ENCODE results near the gene DHRSX. TPM values are rescaled to one million over a fixed set of nuclear protein-coding genes. Genes with fewer than 3 reads are reported as not detected.

DHRSX gene
- total and polyA plus RNA-seq, 9 of the 15 experiments (the other 6 are each of a cell fraction or from before 2014, with no cell fraction given), result 0.59 to 11.0 (median 6.2) TPM

DNA sequence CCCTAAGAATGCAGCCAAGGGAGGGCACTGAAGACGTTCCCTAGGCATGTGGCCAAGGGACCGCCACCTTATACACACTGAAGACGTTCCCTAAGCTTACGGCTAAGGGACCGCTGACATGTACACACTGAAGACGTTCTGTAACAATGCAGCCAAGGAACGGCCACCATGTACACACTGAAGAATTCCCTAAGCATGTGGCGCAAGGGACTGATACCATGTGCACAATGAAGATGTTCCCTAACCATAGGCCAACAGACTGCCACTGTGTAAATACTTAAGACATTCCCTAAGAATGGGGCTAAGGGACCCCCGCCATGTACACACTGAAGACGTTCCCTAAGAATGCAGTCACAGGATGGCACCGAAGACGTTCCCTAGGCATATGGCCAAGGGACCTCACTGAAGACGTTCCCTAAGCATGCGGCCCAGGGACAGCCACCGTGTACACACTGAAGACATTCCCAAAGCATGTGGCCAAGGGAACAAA is 36.1 kb downstream of the DHRSX start (continued):
- TF ChIP-seq, protein P1, sequence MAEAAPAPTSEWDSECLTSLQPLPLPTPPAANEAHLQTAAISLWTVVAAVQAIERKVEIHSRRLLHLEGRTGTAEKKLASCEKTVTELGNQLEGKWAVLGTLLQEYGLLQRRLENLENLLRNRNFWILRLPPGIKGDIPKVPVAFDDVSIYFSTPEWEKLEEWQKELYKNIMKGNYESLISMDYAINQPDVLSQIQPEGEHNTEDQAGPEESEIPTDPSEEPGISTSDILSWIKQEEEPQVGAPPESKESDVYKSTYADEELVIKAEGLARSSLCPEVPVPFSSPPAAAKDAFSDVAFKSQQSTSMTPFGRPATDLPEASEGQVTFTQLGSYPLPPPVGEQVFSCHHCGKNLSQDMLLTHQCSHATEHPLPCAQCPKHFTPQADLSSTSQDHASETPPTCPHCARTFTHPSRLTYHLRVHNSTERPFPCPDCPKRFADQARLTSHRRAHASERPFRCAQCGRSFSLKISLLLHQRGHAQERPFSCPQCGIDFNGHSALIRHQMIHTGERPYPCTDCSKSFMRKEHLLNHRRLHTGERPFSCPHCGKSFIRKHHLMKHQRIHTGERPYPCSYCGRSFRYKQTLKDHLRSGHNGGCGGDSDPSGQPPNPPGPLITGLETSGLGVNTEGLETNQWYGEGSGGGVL (CRISPR knock-in tag; IDR thresholded peaks at IDR 0.05), result no peak
- peak in 1 of 2 experiments; percentile 99; a peak in 2 of 4 replicates for TF ChIP-seq KDM1A (IDR thresholded peaks at IDR 0.05)
- peak; percentile 68 for TF ChIP-seq SOX6 (IDR thresholded peaks at IDR 0.05)
- TF ChIP-seq RBM34 (IDR thresholded peaks at IDR 0.05; ENCODE audit: borderline replicate concordance, insufficient read depth, low read length), result no peak
- no peak for TF ChIP-seq JUN (IDR thresholded peaks at IDR 0.05; ENCODE audit: borderline replicate concordance, low read depth, low read length)
- no peak for TF ChIP-seq JUN (CRISPR knock-in tag; IDR thresholded peaks at IDR 0.05; ENCODE audit: borderline replicate concordance)
- TF ChIP-seq, protein P2, sequence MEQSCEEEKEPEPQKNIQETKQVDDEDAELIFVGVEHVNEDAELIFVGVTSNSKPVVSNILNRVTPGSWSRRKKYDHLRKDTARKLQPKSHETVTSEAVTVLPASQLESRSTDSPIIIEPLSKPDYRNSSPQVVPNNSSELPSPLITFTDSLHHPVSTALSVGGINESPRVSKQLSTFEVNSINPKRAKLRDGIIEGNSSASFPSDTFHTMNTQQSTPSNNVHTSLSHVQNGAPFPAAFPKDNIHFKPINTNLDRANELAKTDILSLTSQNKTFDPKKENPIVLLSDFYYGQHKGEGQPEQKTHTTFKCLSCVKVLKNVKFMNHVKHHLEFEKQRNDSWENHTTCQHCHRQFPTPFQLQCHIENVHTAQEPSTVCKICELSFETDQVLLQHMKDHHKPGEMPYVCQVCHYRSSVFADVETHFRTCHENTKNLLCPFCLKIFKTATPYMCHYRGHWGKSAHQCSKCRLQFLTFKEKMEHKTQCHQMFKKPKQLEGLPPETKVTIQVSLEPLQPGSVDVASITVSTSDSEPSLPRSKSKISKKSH (CRISPR knock-in tag; IDR thresholded peaks at IDR 0.05), result no peak
- peak; percentile 87 to 93 for TF ChIP-seq ARNT (IDR thresholded peaks at IDR 0.05)
- peak; percentile 63 for TF ChIP-seq CEBPG (CRISPR knock-in tag; IDR thresholded peaks at IDR 0.05)
- TF ChIP-seq CEBPG (tag; conservative IDR thresholded peaks at IDR 0.05 in 1 of 2, IDR thresholded peaks at IDR 0.05 in 1 of 2), result 0 out of 4 replicates have a peak, but pooled peaks of 1 of the 2 experiments have one; percentile 53
- TF ChIP-seq TAF9B (IDR thresholded peaks at IDR 0.05; ENCODE audit: partially characterized antibody), result peak; percentile 40
- peak; percentile 30 for TF ChIP-seq CBFA2T3 (IDR thresholded peaks at IDR 0.05)
- TF ChIP-seq, protein P3, sequence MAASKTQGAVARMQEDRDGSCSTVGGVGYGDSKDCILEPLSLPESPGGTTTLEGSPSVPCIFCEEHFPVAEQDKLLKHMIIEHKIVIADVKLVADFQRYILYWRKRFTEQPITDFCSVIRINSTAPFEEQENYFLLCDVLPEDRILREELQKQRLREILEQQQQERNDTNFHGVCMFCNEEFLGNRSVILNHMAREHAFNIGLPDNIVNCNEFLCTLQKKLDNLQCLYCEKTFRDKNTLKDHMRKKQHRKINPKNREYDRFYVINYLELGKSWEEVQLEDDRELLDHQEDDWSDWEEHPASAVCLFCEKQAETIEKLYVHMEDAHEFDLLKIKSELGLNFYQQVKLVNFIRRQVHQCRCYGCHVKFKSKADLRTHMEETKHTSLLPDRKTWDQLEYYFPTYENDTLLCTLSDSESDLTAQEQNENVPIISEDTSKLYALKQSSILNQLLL (CRISPR knock-in tag; IDR thresholded peaks at IDR 0.05; ENCODE audit: borderline replicate concordance), result no peak
- TF ChIP-seq FOXK2 (conservative IDR thresholded peaks at IDR 0.05 in 1 of 2, IDR thresholded peaks at IDR 0.05 in 1 of 2; ENCODE audit: low read depth in 2 of 2), result peak; percentile 86 to 94
- TF ChIP-seq FOXM1 (IDR thresholded peaks at IDR 0.05; ENCODE audit: low read depth), result peak; percentile 99
- TF ChIP-seq FOXM1 (CRISPR knock-in tag; IDR thresholded peaks at IDR 0.05; ENCODE audit: low read depth), result no peak
- peak; percentile 98 for TF ChIP-seq TOE1 (IDR thresholded peaks at IDR 0.05; ENCODE audit: borderline replicate concordance)
- no peak for TF ChIP-seq TOE1 (CRISPR knock-in tag; IDR thresholded peaks at IDR 0.05; ENCODE audit: borderline replicate concordance, low read depth)
- TF ChIP-seq, protein P4, sequence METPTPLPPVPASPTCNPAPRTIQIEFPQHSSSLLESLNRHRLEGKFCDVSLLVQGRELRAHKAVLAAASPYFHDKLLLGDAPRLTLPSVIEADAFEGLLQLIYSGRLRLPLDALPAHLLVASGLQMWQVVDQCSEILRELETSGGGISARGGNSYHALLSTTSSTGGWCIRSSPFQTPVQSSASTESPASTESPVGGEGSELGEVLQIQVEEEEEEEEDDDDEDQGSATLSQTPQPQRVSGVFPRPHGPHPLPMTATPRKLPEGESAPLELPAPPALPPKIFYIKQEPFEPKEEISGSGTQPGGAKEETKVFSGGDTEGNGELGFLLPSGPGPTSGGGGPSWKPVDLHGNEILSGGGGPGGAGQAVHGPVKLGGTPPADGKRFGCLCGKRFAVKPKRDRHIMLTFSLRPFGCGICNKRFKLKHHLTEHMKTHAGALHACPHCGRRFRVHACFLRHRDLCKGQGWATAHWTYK (CRISPR knock-in tag; IDR thresholded peaks at IDR 0.05), result 0 out of 2 replicates have a peak, but pooled peaks have one; percentile 24
- TF ChIP-seq TRIM28 (IDR thresholded peaks at IDR 0.05), result no peak
- no peak for TF ChIP-seq TAF1 (IDR thresholded peaks at IDR 0.05; ENCODE audit: control insufficient read depth, extremely low read depth, insufficient read depth, low read length, severe bottlenecking)
- TF ChIP-seq, protein P5, sequence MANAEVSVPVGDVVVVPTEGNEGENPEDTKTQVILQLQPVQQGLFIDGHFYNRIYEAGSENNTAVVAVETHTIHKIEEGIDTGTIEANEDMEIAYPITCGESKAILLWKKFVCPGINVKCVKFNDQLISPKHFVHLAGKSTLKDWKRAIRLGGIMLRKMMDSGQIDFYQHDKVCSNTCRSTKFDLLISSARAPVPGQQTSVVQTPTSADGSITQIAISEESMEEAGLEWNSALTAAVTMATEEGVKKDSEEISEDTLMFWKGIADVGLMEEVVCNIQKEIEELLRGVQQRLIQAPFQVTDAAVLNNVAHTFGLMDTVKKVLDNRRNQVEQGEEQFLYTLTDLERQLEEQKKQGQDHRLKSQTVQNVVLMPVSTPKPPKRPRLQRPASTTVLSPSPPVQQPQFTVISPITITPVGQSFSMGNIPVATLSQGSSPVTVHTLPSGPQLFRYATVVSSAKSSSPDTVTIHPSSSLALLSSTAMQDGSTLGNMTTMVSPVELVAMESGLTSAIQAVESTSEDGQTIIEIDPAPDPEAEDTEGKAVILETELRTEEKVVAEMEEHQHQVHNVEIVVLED (CRISPR knock-in tag; IDR thresholded peaks at IDR 0.05), result no peak
